Liver (tissue), 9 donors: ENCODE results near the gene PCDHA11. TPM values are rescaled to one million over a fixed set of nuclear protein-coding genes. Genes with fewer than 3 reads are reported as not detected.

Source experiments
- DNase-seq: peaks from one replicate; pipeline ENCODE4 v3.0.0-alpha.2; 2017; ENCODE audit warnings: low spot score
- H3K27ac ChIP-seq, 2 donors: one replicate each; pipeline ENCODE4 v1.7.0; 2013; ENCODE audit warnings: inconsistent platforms in 2 of 2, low read length in 2 of 2, control low read depth in 1 of 2, low read depth in 1 of 2, mild to moderate bottlenecking in 1 of 2
- H3K27me3 ChIP-seq, 4 donors: one replicate each; pipeline versions ENCODE4 v1.6.1 to v1.7.0; 2013; ENCODE audit warnings: low read length in 3 of 4, inconsistent platforms in 1 of 4, mild to moderate bottlenecking in 1 of 4, moderate library complexity in 1 of 4; ENCODE audit not compliant: control insufficient read depth in 4 of 4, insufficient read depth in 4 of 4
- H3K36me3 ChIP-seq, 4 donors: one replicate each; pipeline versions ENCODE4 v1.6.1 to v1.7.0; 2013; ENCODE audit warnings: low read length in 3 of 4, mild to moderate bottlenecking in 3 of 4, low read depth in 1 of 4, moderate library complexity in 1 of 4; ENCODE audit not compliant: control insufficient read depth in 4 of 4, insufficient read depth in 3 of 4
- H3K4me1 ChIP-seq, 4 donors: one replicate each; pipeline versions ENCODE4 v1.6.1 to v1.7.0; 2013; ENCODE audit warnings: low read length in 3 of 4, mild to moderate bottlenecking in 3 of 4, moderate library complexity in 1 of 4; ENCODE audit not compliant: control insufficient read depth in 4 of 4, insufficient read depth in 4 of 4
- H3K4me3 ChIP-seq, 3 donors: one replicate each; pipeline versions ENCODE4 v1.6.1 to v1.7.0; 2013; ENCODE audit warnings: low read length in 3 of 3, control low read depth in 1 of 3, low read depth in 1 of 3, mild to moderate bottlenecking in 1 of 3
- H3K9ac ChIP-seq, 2 donors: one replicate each; pipeline ENCODE4 v1.7.0; 2013; ENCODE audit warnings: low read length in 2 of 2, mild to moderate bottlenecking in 2 of 2, moderate library complexity in 2 of 2, control low read depth in 1 of 2, low read depth in 1 of 2
- H3K9me3 ChIP-seq, 4 donors: one replicate each; pipeline versions ENCODE4 v1.6.1 to v1.7.0; 2013; ENCODE audit warnings: low read length in 3 of 4; ENCODE audit not compliant: control insufficient read depth in 4 of 4
- CTCF ChIP-seq: fragments of 150-350 bp; IDR thresholded peaks from 2 replicates; pipeline ENCODE4 v1.5.1; 2017; ENCODE audit warnings: improper control_type of control experiment, low read depth, low read length; ENCODE audit not compliant: missing input control
- EGR1 ChIP-seq, 2 donors: IDR thresholded peaks; 2 replicates each; pipeline ENCODE4 v1.6.1; 2016 to 2018; ENCODE audit warnings: antibody characterized with exemption in 2 of 2, low read depth in 2 of 2
- FOXA1 ChIP-seq: IDR thresholded peaks from 2 replicates; pipeline ENCODE4 v1.6.1; 2016; ENCODE audit warnings: antibody characterized with exemption
- FOXA2 ChIP-seq: IDR thresholded peaks from 2 replicates; pipeline ENCODE4 v1.6.1; 2016; ENCODE audit warnings: antibody characterized with exemption
- GABPA ChIP-seq, 2 donors: IDR thresholded peaks in 1 of 2; conservative IDR thresholded peaks in 1 of 2; 2 replicates each; pipeline ENCODE4 v1.6.1; 2016; ENCODE audit warnings: antibody characterized with exemption in 2 of 2, mild to moderate bottlenecking in 1 of 2, moderate library complexity in 1 of 2
- HNF4A ChIP-seq, 2 donors: conservative IDR thresholded peaks; 2 replicates each; pipeline ENCODE4 v1.6.1; 2016; ENCODE audit warnings: antibody characterized with exemption in 2 of 2, mild to moderate bottlenecking in 2 of 2
- HNF4G ChIP-seq: IDR thresholded peaks from 2 replicates; pipeline ENCODE4 v1.6.1; 2016; ENCODE audit warnings: antibody characterized with exemption
- JUND ChIP-seq, 2 donors: IDR thresholded peaks; 2 replicates each; pipeline ENCODE4 v1.6.1; 2016; ENCODE audit warnings: antibody characterized with exemption in 2 of 2
- NR2F2 ChIP-seq: IDR thresholded peaks from 2 replicates; pipeline ENCODE4 v1.6.1; 2016; ENCODE audit warnings: antibody characterized with exemption
- RAD21 ChIP-seq, 2 donors: IDR thresholded peaks; 2 replicates each; pipeline ENCODE4 v1.6.1; 2016; ENCODE audit warnings: antibody characterized with exemption in 2 of 2, mild to moderate bottlenecking in 2 of 2
- REST ChIP-seq: IDR thresholded peaks from 2 replicates; pipeline ENCODE4 v1.6.1; 2016; ENCODE audit warnings: antibody characterized with exemption, mild to moderate bottlenecking
- RXRA ChIP-seq, 2 donors: IDR thresholded peaks; 2 replicates each; pipeline ENCODE4 v1.6.1; 2017 to 2018; ENCODE audit warnings: antibody characterized with exemption in 2 of 2, mild to moderate bottlenecking in 1 of 2
- SP1 ChIP-seq: IDR thresholded peaks from 2 replicates; pipeline ENCODE4 v1.6.1; 2018; ENCODE audit warnings: antibody characterized with exemption, mild to moderate bottlenecking
- TAF1 ChIP-seq: conservative IDR thresholded peaks from 2 replicates; pipeline ENCODE4 v1.6.1; 2016; ENCODE audit warnings: antibody characterized with exemption, mild to moderate bottlenecking
- YY1 ChIP-seq: IDR thresholded peaks from 2 replicates; pipeline ENCODE4 v1.6.1; 2016; ENCODE audit warnings: antibody characterized with exemption, mild to moderate bottlenecking
- ZBTB33 ChIP-seq: IDR thresholded peaks from 2 replicates; pipeline ENCODE4 v1.6.1; 2016; ENCODE audit warnings: antibody characterized with exemption
- WGBS: extraction: QIAGEN DNeasy Blood & Tissue Kit; methylation state at CpG from one replicate; pipeline ENCODE4 v1.1.7; 2013; 5-methylcytosine and 5-hydroxymethylcytosine counted together
- polyA plus RNA-seq, 2 donors: library from polyadenylated mRNA; stranded (reverse) in 1 of 2; unstranded in 1 of 2; fragments of 200-250 nt in 1 of 2; fragments of >200 nt in 1 of 2; fragmentation: Nextera tagmentation in 1 of 2; extraction: Ambion mirVana in 1 of 2; gene quantifications; one replicate each; pipeline versions ENCODE4 v1.2.1 to v1.2.3, GENCODE V29; 2013 to 2015
- total RNA-seq, 2 donors: library from RNA; depleted of rRNA; stranded (reverse); fragments of >200 nt; gene quantifications; one replicate each; pipeline ENCODE4 v1.2.3, GENCODE V29; 2014
- TF ChIP-seq, protein P1 (sequence below): IDR thresholded peaks from 2 replicates; pipeline ENCODE4 v1.6.1; 2016; ENCODE audit warnings: antibody characterized with exemption
- TF ChIP-seq, protein P2 (sequence below): IDR thresholded peaks from 2 replicates; pipeline ENCODE4 v1.6.1; 2016; ENCODE audit warnings: antibody characterized with exemption
- donor health status: healthy.
- donor health status: healthy.
- donor health status: healthy.
- donor health status: healthy.
- donor health status: healthy.

The PCDHA11 gene
- total and polyA plus RNA-seq, 4 donors, result under 0.01 to 0.19 (median 0.05) TPM; not detected in 1

GRCh38 chr5:140857177-140857986 lies 11.4 kb upstream of the PCDHA11 start:
- Histone ChIP-seq H3K27me3 (peaks cover 0 to 12% (median 4%) of the 10 kb centered on the region in 4 donors), H3K4me3 (peak overlapping the region in 1 of 3 donors; percentile 30), H3K9ac (no peak overlapping the region), H3K4me1 (no peaks in the 10 kb centered on the region), H3K9me3 (peaks cover 18 to 33% (median 29%) of the 10 kb centered on the region in 4 donors), H3K36me3 (peaks cover 0 to 4% (median 0%) of the 10 kb centered on the region in 4 donors), H3K27ac (no peak overlapping the region)
- TF ChIP-seq SP1 (no peak), NR2F2 (no peak), HNF4A (conservative IDR thresholded peaks at IDR 0.05) (no peak), RAD21 (IDR thresholded peaks at IDR 0.05) (no peak), FOXA1 (no peak), CTCF (no peak), JUND (IDR thresholded peaks at IDR 0.05) (no peak), GABPA (IDR thresholded peaks at IDR 0.05 in 1 of 2, conservative IDR thresholded peaks at IDR 0.05 in 1 of 2) (no peak), FOXA2 (no peak), YY1 (no peak), EGR1 (IDR thresholded peaks at IDR 0.05; ENCODE audit: low read depth in 2 of 2) (no peak), RXRA (IDR thresholded peaks at IDR 0.05) (no peak), HNF4G (no peak), ZBTB33 (no peak)
- TF ChIP-seq, protein P1, sequence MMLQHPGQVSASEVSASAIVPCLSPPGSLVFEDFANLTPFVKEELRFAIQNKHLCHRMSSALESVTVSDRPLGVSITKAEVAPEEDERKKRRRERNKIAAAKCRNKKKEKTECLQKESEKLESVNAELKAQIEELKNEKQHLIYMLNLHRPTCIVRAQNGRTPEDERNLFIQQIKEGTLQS, result no peak
- TF ChIP-seq, protein P2, sequence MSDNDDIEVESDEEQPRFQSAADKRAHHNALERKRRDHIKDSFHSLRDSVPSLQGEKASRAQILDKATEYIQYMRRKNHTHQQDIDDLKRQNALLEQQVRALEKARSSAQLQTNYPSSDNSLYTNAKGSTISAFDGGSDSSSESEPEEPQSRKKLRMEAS, result no peak
- 51% methylated on average over 94 of the region's 94 CpGs for WGBS
- DNase-seq, result no peak

DNA sequence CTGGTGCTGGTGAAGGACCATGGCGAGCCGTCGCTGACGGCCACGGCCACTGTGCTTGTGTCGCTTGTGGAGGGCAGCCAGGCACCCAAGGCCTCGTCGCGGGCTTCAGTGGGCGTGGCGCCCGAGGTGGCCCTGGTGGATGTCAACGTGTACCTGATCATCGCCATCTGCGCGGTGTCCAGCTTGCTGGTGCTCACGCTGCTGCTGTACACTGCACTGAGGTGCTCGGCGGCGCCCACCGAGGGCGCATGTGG lies 10.8 kb upstream of the PCDHA11 start:
- H3K4me3 ChIP-seq, result peak overlapping the region in 2 of 3 donors; percentile 18 to 30
- TF ChIP-seq CTCF (no peak), REST (no peak), FOXA2 (no peak), EGR1 (IDR thresholded peaks at IDR 0.05; ENCODE audit: low read depth in 2 of 2) (no peak), YY1 (no peak), HNF4A (conservative IDR thresholded peaks at IDR 0.05) (no peak), RXRA (IDR thresholded peaks at IDR 0.05) (no peak), SP1 (no peak), RAD21 (IDR thresholded peaks at IDR 0.05) (no peak), HNF4G (no peak), TAF1 (no peak), FOXA1 (no peak), NR2F2 (no peak)
- TF ChIP-seq, protein P1, result no peak
- TF ChIP-seq, protein P2, result no peak
- no peak for DNase-seq
- H3K27me3 ChIP-seq, result peaks cover 0 to 12% (median 4%) of the 10 kb centered on the region in 4 donors
- peaks cover 23 to 37% (median 35%) of the 10 kb centered on the region in 4 donors for H3K9me3 ChIP-seq
- WGBS, result 63% methylated on average over 22 of the region's 22 CpGs
- H3K9ac ChIP-seq, result no peak overlapping the region
- peaks cover 0 to 4% (median 0%) of the 10 kb centered on the region in 4 donors for H3K36me3 ChIP-seq
- H3K27ac ChIP-seq, result no peak overlapping the region
- H3K4me1 ChIP-seq, result no peaks in the 10 kb centered on the region
